PC-3 (cell line): ENCODE measurements around the gene SCIMP.

Experiments used
- CTCF ChIP-seq: fragments of 300-600 bp; sonication (generic); conservative IDR thresholded peaks from 2 replicates; pipeline ENCODE4 v1.5.1; 2017; ENCODE audit warnings: antibody characterized with exemption, low read depth, mild to moderate bottlenecking, low read length
- EZH2 ChIP-seq: fragments of 300-600 bp; sonication (generic); IDR thresholded peaks from one replicate; pipeline ENCODE4 v1.6.1; 2017; ENCODE audit warnings: antibody characterized with exemption, mild to moderate bottlenecking, low read length; ENCODE audit not compliant: unreplicated experiment

- TF ChIP-seq EZH2 (no peak), CTCF (no peak)
These were observed 49.1 kb upstream of the SCIMP start for GRCh38 chr17:5283571-5284315.
